Measurements from ENCODE around the gene DBN1. TPM values are rescaled to one million over a fixed set of nuclear protein-coding genes. Genes with fewer than 3 reads are reported as not detected.
A peak's percentile ranks its signal among the peaks of the same experiment; 100 is the strongest.

DBN1 gene
- total and polyA plus RNA-seq, 10 donors = 6.8 to 26.5 (median 17.0) TPM

DNA sequence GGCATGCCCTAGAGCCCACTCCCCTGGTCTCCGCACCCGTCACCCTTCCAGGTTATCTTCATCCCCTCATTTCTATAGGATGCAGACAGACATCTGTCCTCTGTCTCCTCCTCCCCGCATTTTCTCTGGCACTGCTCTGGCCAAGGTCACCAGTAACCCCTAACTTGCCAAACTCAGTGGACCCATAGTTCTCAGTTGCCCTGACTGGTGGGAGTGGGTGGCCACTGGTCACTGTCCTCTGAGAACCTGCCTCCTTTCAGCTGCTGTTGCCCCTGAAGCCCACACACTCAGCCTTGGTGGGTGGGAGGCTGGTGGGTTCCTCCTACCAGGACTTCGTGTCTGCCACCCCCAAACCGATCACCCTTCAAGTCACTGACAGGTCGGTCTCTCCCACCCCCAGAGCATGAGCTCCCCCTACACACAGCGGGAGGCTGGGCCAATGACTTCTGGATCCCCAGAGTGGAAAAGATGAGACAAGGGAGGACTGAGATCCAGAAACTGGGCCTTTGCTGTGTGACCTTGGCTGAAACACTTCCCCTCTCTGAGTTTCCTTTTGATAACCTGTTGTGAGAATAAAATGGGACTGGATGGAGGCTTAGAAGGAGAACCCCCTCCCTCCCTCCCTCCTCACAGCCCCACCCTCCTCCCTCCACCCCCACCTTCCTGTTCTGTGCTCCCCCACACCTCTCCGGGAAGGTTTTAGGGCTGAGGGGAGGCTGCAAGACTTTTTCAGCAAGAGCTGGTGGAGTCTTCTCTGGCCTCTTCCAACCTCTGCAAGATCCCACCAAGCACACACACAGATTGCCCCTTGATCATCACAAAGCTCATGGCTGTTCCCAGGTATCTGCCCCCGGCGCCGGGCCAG, 2.4 kb upstream of the DBN1 start:
- DNase-seq = no peak
- TF ChIP-seq POLR2A (IDR thresholded peaks at IDR 0.05) = no peak
- TF ChIP-seq, protein P1, sequence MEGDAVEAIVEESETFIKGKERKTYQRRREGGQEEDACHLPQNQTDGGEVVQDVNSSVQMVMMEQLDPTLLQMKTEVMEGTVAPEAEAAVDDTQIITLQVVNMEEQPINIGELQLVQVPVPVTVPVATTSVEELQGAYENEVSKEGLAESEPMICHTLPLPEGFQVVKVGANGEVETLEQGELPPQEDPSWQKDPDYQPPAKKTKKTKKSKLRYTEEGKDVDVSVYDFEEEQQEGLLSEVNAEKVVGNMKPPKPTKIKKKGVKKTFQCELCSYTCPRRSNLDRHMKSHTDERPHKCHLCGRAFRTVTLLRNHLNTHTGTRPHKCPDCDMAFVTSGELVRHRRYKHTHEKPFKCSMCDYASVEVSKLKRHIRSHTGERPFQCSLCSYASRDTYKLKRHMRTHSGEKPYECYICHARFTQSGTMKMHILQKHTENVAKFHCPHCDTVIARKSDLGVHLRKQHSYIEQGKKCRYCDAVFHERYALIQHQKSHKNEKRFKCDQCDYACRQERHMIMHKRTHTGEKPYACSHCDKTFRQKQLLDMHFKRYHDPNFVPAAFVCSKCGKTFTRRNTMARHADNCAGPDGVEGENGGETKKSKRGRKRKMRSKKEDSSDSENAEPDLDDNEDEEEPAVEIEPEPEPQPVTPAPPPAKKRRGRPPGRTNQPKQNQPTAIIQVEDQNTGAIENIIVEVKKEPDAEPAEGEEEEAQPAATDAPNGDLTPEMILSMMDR (IDR thresholded peaks at IDR 0.05 in 8 of 11, conservative IDR thresholded peaks at IDR 0.05 in 3 of 11) = no peak
- no peak for TF ChIP-seq POLR2AphosphoS5 (IDR thresholded peaks at IDR 0.05)
- H3K4me3 ChIP-seq = no peak overlapping the region
- H3K4me1 ChIP-seq = peaks cover 19 to 94% (median 76%) of the 10 kb centered on the region in 6 donors
- H3K27ac ChIP-seq = peak overlapping the region in 1 of 8 donors; percentile 21
- no peaks in the 10 kb centered on the region for H3K36me3 ChIP-seq
- 59 to 70% (median 67%) methylated on average over 11 of the region's 11 CpGs for WGBS, 5 donors
- peaks cover 0 to 32% (median 10%) of the 10 kb centered on the region in 7 donors for H3K27me3 ChIP-seq (replicated peaks in 1 of 7)
- H3K9me3 ChIP-seq = no peaks in the 10 kb centered on the region
- intact Hi-C loops (cut with DNase I; ENCODE audit: low total_unique reads) = no loop called here

DNA sequence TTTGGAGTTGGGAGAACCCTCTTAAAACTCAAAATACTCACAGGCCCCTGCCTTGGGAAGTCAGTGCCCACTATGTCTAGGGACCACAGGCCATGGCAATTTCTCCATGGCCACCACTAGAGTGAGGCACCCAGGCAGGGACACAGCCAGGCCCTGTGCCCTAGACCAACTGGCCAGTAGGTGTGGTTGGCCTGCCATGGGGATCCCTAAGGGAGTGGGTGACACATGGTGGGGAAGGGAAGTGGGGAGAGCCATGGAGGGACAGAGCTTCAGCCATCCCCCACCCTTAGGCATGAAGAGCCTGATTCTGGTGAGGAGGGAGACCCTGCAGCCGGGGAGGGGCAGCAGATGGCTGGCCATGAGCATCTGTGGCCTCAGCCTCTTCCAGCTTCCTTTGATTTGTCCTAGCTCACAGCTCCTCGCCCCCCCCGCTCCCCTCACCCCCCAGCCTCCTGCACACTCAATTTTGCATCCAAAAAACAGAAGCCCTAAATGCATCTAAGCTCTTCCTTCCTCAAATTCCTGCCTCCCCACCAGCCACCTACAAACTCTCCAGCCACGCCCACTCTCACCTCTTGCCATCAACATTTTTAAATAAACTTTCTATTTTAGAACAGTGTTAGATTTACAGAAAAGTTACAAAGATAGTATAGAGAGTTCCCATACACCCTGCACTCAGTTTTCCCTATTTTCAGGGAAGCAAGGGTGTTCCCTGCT, 1.6 kb upstream of the DBN1 start:
- Histone ChIP-seq H3K36me3 (no peaks in the 10 kb centered on the region), H3K9me3 (no peaks in the 10 kb centered on the region), H3K27me3 (replicated peaks in 1 of 7) (peaks cover 0 to 32% (median 10%) of the 10 kb centered on the region in 7 donors), H3K4me3 (no peak overlapping the region), H3K27ac (peak overlapping the region in 2 of 8 donors; percentile 78 to 81), H3K4me1 (peaks cover 18 to 96% (median 72%) of the 10 kb centered on the region in 6 donors)
- TF ChIP-seq POLR2AphosphoS5 (IDR thresholded peaks at IDR 0.05) (no peak), POLR2A (IDR thresholded peaks at IDR 0.05) (no peak)
- TF ChIP-seq, protein P1 (IDR thresholded peaks at IDR 0.05 in 8 of 11, conservative IDR thresholded peaks at IDR 0.05 in 3 of 11) = no peak
- intact Hi-C loops (cut with DNase I; ENCODE audit: low total_unique reads) = no loop called here
- 35 to 46% (median 45%) methylated on average over 3 to 4 of the region's 4 CpGs for WGBS, 5 donors
- no peak for DNase-seq

DNA sequence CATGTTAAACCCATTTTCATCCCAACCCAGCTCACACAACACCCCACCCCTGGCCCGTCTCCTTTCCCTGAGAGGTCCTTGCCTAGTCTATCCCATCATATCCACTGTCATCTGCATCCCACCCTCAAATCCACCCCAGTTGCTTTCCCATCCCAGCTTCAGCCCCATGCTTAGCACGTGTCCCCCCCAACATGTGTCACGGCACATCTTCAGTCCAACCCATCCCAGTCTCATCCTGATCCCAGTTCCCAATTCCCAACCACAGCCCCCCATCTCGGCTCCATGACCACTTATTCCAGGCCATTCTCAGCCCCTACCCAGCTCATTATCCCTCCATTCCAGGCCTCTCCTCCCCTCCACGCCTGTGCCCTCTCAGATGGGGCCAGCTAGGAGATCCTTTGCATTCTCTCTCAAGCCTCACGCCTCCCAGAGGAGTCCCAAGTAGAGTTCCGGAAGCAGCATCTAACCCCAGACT, 605 bp upstream of the DBN1 start:
- H3K27ac ChIP-seq = peak overlapping the region in 4 of 8 donors; percentile 15 to 81 (median 48)
- H3K4me1 ChIP-seq = peaks cover 8 to 96% (median 64%) of the 10 kb centered on the region in 6 donors
- peak overlapping the region in 4 of 8 donors; percentile 55 to 82 (median 65) for H3K4me3 ChIP-seq
- H3K27me3 ChIP-seq (replicated peaks in 1 of 7) = peaks cover 0 to 32% (median 10%) of the 10 kb centered on the region in 7 donors
- H3K36me3 ChIP-seq = no peaks in the 10 kb centered on the region
- WGBS, 5 donors = 71 to 80% (median 77%) methylated on average over 7 of the region's 7 CpGs
- intact Hi-C loops (cut with DNase I; ENCODE audit: low total_unique reads) = no loop called here
- DNase-seq = no peak
- H3K9me3 ChIP-seq = no peaks in the 10 kb centered on the region
- no peak for TF ChIP-seq POLR2AphosphoS5 (IDR thresholded peaks at IDR 0.05)
- no peak for TF ChIP-seq POLR2A (IDR thresholded peaks at IDR 0.05)
- TF ChIP-seq, protein P1 (IDR thresholded peaks at IDR 0.05 in 8 of 11, conservative IDR thresholded peaks at IDR 0.05 in 3 of 11) = no peak
